Esophagus muscularis mucosa (tissue), 4 donors: ENCODE data around the gene RNU7-1.

Experiments
- CTCF ChIP-seq, 3 experiments: fragments of 200-600 bp in 2 of 3; fragments of 450-650 bp in 1 of 3; sonication (generic) in 2 of 3; IDR thresholded peaks; one replicate each; pipeline ENCODE4 v1.5.1; 2017 to 2019; ENCODE audit warnings: antibody characterized with exemption in 3 of 3, mild to moderate bottlenecking in 2 of 3, moderate library complexity in 1 of 3
- EP300 ChIP-seq: sonication (generic); formaldehyde crosslinking; IDR thresholded peaks from one replicate; pipeline ENCODE4 v1.6.1; 2017; ENCODE audit warnings: antibody characterized with exemption
- POLR2A ChIP-seq: fragments of 450-650 bp; IDR thresholded peaks from one replicate; pipeline ENCODE4 v1.6.1; 2017; ENCODE audit warnings: antibody characterized with exemption, moderate library complexity, mild to moderate bottlenecking, low read depth

GRCh38 chr12:6974180-6974579 lies 30.6 kb downstream of the RNU7-1 start:
- TF ChIP-seq CTCF (IDR thresholded peaks at IDR 0.05) (no peak), EP300 (no peak), POLR2A (no peak)
